ENCODE measurements around the gene ADK.

The ADK gene

DNA sequence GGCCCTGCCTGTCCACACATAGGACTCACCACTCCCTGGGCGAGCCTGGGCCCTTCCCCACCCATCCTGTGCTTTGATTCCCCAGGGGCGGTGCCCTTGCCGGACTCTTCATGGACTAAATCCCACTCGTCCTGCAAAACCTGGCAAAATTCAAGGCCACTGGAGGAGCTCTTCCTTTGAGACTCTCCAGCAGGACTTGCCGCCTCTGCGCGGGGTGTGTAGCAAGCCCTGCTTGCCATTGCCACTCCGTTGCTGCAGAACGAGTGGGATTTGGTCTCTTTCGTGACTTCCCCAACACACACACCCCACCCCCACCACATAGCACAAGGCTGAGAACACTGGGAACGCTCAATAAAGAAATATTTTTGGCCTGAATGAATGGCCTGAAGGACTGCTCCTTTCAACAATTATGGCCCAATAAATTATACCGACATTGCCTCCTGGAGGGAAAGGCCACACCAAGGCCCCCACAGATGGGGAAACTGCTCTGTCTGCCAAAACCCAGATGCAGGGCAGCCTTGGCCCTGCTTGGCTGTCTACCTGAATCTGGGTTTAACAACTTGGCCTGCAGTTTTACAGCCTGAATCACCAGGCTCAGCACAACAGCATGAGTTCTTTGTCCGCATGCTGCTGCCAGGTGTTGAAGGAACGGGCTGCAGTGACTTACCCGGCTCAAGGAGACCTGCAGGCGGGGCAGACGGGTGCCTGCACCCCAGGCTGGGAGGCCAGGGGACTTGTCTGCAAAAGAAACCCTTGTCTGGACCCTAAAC, 602.6 kb downstream of the ADK start:
- peak; percentile 49 for DNase-seq

DNA sequence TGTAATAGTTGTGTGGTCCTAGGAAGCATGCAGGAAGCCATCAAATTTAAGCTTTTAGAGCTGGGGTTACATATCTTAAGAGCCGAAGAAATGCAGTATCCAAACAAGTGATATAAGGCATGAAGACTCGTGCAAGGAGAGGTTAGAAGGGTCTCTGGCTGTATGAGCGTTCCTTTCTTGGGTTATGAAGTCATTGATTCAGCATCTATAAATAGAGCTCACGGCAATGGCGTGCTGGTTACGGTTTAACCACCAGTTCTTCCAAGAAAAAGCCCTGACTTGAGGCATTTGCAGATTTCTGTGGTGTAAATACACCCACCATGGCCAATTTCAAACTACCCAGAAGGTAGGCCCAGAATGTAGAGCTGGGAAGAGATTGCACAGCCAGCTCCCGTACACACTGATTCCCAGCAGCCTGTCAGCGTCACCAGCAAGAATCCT, 603.4 kb downstream of the ADK start:
- DNase-seq: no peak

- DNase-seq: no peak
Observed at GRCh38 chr10:74755273-74755672, 604.3 kb downstream of the ADK start.

All from right forelimb (tissue), 1 donor.